Activated T-cell treated with anti-CD3 and anti-CD28 coated beads for 1 hour (primary cell): ENCODE data around the gene KIF16B.
"Not testable (repeated sequence)": the region's sequence is repeated elsewhere in the genome, so short reads cannot be mapped to it uniquely, and the experiment has no call there.

ENCODE experiments used
- DNase-seq: peaks from one replicate; pipeline ENCODE4 v3.0.0-alpha.2; 2020; ENCODE audit warnings: low read depth

Gene KIF16B

GRCh38 chr20:16573001-16573965, at the start of gene KIF16B:
Gene KIF16B (minus strand): TSS chr20:16573448. CDS start chr20:16573275, 173 bp downstream.
- DNase-seq: peak; percentile 74

DNA sequence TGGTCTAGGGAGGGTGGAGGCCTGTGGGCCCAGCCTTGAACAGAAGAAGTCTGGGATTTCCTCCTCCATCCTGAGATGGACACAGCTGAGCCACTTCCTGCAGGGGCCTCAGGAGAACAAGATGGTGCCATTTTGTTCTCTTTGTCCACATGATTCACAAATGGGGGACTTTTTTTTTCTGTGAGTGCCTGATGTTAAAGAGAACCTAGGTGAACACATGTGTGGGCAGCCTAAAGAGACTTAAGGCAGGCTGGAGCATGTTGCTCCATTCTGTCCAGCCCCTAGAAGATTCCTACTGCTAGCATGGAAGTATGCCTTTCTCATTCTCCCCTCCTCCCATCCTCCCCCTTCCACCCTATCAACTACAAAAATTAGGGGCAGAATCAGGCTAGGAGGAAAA, 49.3 kb upstream of the KIF16B start:
- no peak for DNase-seq

- DNase-seq: no peak
Measured at GRCh38 chr20:16621435-16622141, 48.3 kb upstream of the KIF16B start.

- no peak for DNase-seq
Measured at GRCh38 chr20:16620961-16621360, 47.7 kb upstream of the KIF16B start.

DNA sequence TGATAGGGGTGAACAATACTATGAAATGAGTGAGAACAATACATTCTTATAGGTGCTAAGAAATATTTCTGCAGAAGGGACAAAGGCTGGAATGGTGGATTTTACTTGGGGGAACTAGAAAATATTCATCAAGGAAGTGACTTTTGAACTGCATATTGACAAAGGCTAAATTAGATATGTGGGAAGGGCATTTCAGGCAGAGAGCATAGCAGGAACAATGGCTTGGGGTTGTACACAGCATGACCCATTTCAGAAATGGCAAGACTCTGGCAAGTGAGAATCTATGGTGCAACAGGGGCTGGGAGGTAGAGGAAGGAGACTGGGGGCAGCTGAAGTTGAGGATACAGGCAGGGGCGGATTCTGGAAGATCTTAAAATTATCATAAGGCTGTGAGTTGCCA, 46.7 kb upstream of the KIF16B start:
- no peak for DNase-seq

GRCh38 chr20:16617056-16617455, 43.8 kb upstream of the KIF16B start:
- DNase-seq: no peak

GRCh38 chr20:16616317-16616716, 43.1 kb upstream of the KIF16B start:
- DNase-seq: no peak

- no peak for DNase-seq
Measured at GRCh38 chr20:16615199-16615598, 42.0 kb upstream of the KIF16B start.

DNA sequence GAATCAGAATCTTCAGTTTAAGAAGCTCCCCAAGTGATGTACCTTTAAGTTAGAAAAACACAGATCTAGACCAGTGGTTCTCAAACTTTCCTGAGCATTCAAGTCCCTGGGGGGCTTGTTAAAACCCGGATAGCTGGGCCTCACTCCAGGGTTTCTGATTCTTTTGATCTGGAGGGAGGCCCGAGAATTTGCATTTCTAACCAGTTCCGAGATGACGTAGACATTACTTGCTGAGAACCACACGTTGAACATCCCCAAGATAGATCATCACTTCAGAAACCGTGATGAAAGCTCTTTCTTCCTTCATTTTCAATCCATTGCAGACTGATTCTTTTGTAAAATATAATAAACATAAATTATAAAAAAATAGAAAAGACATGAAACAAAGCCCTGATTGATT, 40.7 kb upstream of the KIF16B start:
- no peak for DNase-seq

DNA sequence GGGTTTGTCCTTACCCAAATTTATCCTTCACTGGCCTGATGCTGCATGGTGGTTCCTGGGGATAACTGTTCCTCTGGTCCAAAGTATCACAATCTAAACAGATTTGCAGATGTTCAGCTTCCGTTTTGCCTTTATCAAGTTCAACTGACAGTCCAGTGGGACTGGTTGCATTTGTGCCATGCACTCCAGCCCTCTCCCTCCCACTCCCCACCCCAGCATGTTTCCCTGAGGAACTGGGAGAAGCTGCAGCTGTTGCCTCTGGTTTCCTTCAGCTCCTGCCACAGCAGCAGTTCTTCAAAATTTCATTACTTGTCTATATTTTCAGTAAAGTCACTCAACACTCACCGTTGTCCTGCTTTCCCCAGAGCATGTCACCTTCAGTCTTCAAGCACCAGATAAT, 39.5 kb upstream of the KIF16B start:
- no peak for DNase-seq

DNA sequence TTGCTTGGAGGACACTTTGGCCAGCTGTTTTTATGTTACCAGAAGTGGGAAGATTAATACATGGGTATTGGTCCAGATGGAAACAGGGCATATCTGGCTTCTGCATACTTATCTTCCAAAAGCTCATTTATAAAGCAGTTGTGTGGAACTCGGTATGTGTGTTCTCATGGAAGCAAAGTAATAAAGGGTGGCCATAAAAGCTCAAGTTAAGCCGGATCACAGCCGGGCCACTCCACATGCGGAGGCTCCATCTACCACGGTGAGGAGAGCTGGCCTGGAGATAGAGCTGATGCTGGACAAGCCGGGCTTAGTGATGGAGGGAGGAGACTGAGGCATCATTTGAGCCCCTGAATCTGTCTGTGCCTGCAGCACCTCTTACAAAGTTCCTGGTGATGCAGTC, 38.6 kb upstream of the KIF16B start:
- no peak for DNase-seq

DNA sequence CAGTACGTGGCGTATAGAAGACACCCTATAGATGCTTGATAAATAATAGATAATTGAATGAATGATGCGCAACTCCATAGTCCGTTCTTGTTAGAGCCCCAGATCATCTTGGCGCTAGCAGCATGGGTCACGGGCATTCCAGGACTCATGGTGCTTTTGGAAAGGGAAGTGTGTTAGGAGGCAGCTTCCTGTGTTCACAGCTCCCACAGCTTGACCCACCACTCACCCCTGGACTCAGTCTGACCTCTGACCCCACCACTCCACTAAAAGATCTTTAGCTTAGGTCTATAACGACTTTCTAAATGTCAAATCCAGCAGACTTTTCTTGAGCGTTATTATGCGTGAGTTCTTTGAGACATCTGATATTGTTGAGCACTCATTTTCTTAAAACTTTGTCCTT, 35.8 kb upstream of the KIF16B start:
- no peak for DNase-seq

GRCh38 chr20:16608277-16608650, 35.0 kb upstream of the KIF16B start:
- DNase-seq: no peak

- DNase-seq: no peak
Measured at GRCh38 chr20:16607364-16608276, 34.4 kb upstream of the KIF16B start.

- DNase-seq: no peak
Measured at GRCh38 chr20:16606468-16607070, 33.3 kb upstream of the KIF16B start.

DNA sequence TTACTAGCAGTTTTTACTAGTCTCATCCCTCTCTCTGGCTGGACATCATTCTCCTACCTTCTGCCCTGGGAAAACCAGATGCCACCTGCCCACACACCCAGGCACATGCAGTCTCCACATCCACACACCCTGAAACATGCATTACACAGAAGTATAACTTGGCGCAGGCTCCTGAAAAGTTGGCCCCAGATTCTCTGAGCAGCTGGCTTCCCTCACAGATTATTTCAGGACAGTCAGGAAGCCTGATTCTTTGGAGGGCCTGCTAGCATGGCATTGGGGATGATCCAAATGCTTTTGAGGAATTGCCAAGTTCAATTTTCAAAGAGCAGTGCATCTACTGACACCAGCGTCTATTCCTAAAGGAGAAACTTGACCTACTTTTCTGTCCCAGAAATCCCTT, 27.8 kb upstream of the KIF16B start:
- no peak for DNase-seq

- DNase-seq: no peak
Measured at GRCh38 chr20:16599257-16599656, 26.0 kb upstream of the KIF16B start.

DNA sequence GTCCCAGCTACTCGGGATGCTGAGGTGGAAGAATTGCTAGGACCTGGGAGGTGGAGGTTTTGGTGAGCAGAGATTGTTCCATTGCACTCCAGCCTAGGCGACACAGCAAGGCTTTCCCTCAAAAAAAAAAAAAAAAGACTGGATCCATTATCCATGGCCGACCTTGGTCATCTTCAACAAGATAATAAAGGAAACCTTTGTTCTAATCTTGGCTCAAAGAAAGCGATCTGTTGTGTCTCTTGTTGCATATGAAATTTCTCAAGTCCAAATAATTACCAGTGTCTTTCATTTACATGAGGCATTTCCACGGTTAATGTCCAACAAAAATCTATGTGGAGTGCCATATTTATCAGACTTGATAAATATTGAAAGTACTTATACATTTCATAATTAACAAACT, 23.7 kb upstream of the KIF16B start:
- no peak for DNase-seq

- not testable (repeated sequence) for DNase-seq
Measured at GRCh38 chr20:16596404-16596803, 23.2 kb upstream of the KIF16B start.

GRCh38 chr20:16595376-16595775, 22.1 kb upstream of the KIF16B start:
- DNase-seq: no peak

DNA sequence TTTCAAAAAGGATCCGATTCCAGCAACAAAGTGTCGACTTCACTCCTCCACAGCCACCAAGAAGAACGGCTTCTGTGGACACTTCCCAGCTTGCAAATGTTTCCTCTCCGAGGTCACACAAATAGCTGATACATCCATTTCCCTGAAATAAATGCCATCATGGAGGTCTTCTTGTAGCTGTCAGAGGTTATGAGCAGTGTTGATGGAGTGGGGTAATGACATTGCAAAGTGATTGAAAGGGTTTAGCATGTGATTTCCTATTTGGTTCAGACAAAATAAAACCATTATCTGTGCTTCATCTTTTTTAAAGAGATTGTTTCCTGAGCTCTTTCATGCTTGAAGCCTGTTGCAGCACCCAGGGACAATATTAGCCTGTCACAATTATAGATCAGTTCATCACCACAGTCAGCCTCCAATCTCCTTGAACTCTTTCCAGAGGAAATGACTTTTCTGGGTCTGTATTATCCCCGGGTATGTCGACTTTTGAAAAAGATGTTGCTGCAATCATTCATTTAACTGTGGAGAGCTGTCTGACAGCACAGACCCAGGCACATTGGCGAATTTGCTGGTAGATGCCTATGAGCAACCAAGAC, 16.9 kb upstream of the KIF16B start:
- no peak for DNase-seq
